Activated T-helper 2 cell treated with anti-CD3 and anti-CD28 coated beads, Interferon-gamma antibody, Interleukin-2, Interleukin-4, amounts not matched to agents 10 μg/mL and 5 μg/mL and 100 μg/mL, durations not matched to agents 14 hours and 24 hours and 36 hours (primary cell): ENCODE measurements around the gene EDN2. TPM values are rescaled to one million over a fixed set of nuclear protein-coding genes. Genes with fewer than 3 reads are reported as not detected.

Source experiments
- DNase-seq: peaks from one replicate; pipeline ENCODE4 v3.0.0; 2021; ENCODE audit warnings: low spot score
- H3K27ac Mint-ChIP-seq: one replicate; pipeline ENCODE4 v1.8.0; 2021; ENCODE audit warnings: mixed read lengths
- H3K27me3 Mint-ChIP-seq: one replicate; pipeline ENCODE4 v1.8.0; 2021; ENCODE audit warnings: low read depth, mixed read lengths
- H3K36me3 Mint-ChIP-seq: one replicate; pipeline ENCODE4 v1.8.0; 2021; ENCODE audit warnings: low read depth, mixed read lengths
- H3K4me1 Mint-ChIP-seq: one replicate; pipeline ENCODE4 v1.8.0; 2021; ENCODE audit warnings: low read depth, mixed read lengths
- H3K4me3 Mint-ChIP-seq: one replicate; pipeline ENCODE4 v1.8.0; 2021; ENCODE audit warnings: low read depth, mild to moderate bottlenecking, moderate library complexity, mixed read lengths
- H3K9me3 Mint-ChIP-seq: one replicate; pipeline ENCODE4 v1.8.0; 2021; ENCODE audit warnings: mixed read lengths
- intact Hi-C: fragments of 100-400 bp; cut with micrococcal nuclease; formaldehyde crosslinking; loops from one replicate; pipeline ENCODE4 v1.15.1; 2023
- total RNA-seq: library from RNA; stranded (reverse); gene quantifications from 2 replicates; pipeline ENCODE4 v1.2.3, GENCODE V29; 2022

Gene EDN2
- total RNA-seq, 1 donor from 2014 or later, result not detected

- no peaks in the 10 kb centered on the region for H3K4me1 Mint-ChIP-seq
- no peak overlapping the region for H3K27ac Mint-ChIP-seq
- H3K4me3 Mint-ChIP-seq, result no peak overlapping the region
- H3K9me3 Mint-ChIP-seq, result no peaks in the 10 kb centered on the region
- peaks cover 2% of the 10 kb centered on the region for H3K27me3 Mint-ChIP-seq
- intact Hi-C loops, result no loop called here
- no peaks in the 10 kb centered on the region for H3K36me3 Mint-ChIP-seq
- DNase-seq, result no peak
Measured at GRCh38 chr1:41456847-41457540, 27.5 kb downstream of the EDN2 start.

DNA sequence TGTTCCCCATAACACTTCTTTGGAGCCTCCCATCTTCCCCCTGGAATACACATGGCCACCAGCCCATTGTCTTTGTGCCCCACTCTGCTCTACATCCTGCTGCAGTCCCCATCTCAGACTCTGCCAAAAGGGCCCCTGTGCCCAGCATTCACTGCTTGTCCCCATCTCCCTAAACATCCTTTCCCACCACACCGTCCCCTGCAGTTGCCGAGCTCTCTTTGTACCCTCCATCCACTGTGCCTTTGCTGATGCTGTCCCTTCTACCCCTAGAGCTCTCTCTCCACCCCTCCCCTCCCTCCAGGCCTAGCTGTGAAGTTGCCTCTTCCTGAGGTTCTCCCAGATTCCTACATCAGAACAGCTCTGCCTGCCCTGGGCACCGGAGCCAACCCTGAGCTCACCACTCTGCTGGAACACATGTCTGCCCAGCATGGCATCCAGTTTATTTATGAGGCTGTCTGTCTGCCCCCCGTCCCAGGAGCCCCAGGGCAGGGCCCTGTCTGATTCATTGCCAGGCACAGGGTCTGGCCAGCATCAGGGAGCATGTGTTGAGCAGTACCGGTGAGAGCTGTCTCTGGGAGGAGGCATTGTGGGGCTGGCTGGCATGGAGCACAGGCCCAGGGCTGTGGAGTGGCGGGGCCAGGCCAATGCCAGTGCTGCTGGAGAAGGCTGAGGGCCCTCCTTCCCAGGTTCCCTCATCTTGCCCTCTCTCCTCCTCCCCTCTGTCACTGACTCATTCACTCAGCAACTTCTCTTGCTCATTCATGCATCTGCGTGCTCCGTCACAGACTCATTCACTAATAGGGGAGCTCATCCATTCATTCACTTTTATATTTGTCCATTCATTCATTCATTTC lies 28.8 kb downstream of the EDN2 start:
- intact Hi-C loops, result no loop called here
- Mint-ChIP-seq H3K4me3 (no peak overlapping the region), H3K36me3 (no peaks in the 10 kb centered on the region), H3K4me1 (no peaks in the 10 kb centered on the region), H3K27ac (no peak overlapping the region), H3K9me3 (no peaks in the 10 kb centered on the region), H3K27me3 (peaks cover 2% of the 10 kb centered on the region)
- no peak for DNase-seq

DNA sequence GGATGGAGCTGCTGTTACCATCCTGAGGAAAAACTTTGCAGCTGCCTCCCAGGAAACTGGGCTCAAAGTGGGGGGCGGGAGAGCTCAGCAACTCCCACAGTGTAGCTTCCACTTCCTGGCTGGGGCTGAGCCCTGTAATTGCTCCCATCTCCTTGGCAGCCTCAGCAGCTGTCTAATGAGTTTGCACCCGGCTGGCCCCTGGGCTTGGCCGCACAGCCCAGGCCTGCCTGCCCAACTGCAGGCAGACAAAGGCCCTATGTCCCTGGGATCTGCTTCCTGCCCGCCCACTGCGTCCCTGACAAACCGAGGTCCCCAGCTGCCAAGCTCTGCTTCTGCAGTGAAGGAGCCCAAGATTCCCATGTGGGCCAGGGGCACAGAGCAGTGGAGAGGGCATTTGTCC lies 30.1 kb downstream of the EDN2 start:
- H3K4me1 Mint-ChIP-seq, result no peaks in the 10 kb centered on the region
- intact Hi-C loops, result no loop called here
- no peak overlapping the region for H3K27ac Mint-ChIP-seq
- H3K9me3 Mint-ChIP-seq, result no peaks in the 10 kb centered on the region
- no peak overlapping the region for H3K4me3 Mint-ChIP-seq
- no peaks in the 10 kb centered on the region for H3K36me3 Mint-ChIP-seq
- H3K27me3 Mint-ChIP-seq, result no peaks in the 10 kb centered on the region
- DNase-seq, result no peak

GRCh38 chr1:41452704-41453290 lies 31.7 kb downstream of the EDN2 start:
- DNase-seq, result no peak
- Mint-ChIP-seq H3K36me3 (no peaks in the 10 kb centered on the region), H3K4me3 (no peak overlapping the region), H3K27me3 (no peaks in the 10 kb centered on the region), H3K9me3 (no peaks in the 10 kb centered on the region), H3K27ac (no peak overlapping the region), H3K4me1 (no peaks in the 10 kb centered on the region)
- intact Hi-C loops, result no loop called here

DNA sequence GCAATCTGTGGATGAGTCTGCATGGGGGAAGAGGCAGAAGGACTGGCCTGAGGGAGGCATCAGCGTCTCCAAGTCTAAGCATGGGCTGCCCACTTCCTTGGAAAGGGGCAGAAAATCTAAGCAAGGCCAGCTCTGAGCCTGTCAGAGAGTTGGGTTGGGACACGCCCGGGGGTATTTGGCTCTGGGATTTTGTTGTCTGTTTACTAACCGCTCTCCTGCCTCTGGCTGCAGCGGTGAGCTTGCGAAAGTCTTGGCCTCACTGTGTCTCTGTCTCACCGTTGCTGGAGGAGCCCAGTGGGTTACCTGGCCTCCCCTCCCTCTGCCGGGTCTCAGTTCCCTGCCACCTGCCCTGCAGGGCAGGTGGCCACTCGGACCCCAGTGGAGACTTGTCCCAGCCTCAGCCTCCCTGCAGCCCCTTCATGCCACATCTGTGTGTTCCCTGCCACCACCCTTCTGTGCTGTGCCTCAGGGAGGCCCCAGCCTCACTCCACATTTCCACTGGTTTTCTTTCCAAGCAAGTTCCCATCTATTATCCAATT lies 33.7 kb downstream of the EDN2 start:
- no peak overlapping the region for H3K4me3 Mint-ChIP-seq
- no peaks in the 10 kb centered on the region for H3K36me3 Mint-ChIP-seq
- no peak overlapping the region for H3K27ac Mint-ChIP-seq
- H3K27me3 Mint-ChIP-seq, result no peaks in the 10 kb centered on the region
- H3K4me1 Mint-ChIP-seq, result no peaks in the 10 kb centered on the region
- DNase-seq, result no peak
- H3K9me3 Mint-ChIP-seq, result no peaks in the 10 kb centered on the region
- intact Hi-C loops, result no loop called here

GRCh38 chr1:41449326-41449921 lies 35.1 kb downstream of the EDN2 start:
- H3K27ac Mint-ChIP-seq, result no peak overlapping the region
- intact Hi-C loops, result no loop called here
- no peaks in the 10 kb centered on the region for H3K36me3 Mint-ChIP-seq
- H3K27me3 Mint-ChIP-seq, result no peaks in the 10 kb centered on the region
- DNase-seq, result no peak
- no peaks in the 10 kb centered on the region for H3K4me1 Mint-ChIP-seq
- H3K4me3 Mint-ChIP-seq, result no peak overlapping the region
- H3K9me3 Mint-ChIP-seq, result peaks cover 7% of the 10 kb centered on the region

DNA sequence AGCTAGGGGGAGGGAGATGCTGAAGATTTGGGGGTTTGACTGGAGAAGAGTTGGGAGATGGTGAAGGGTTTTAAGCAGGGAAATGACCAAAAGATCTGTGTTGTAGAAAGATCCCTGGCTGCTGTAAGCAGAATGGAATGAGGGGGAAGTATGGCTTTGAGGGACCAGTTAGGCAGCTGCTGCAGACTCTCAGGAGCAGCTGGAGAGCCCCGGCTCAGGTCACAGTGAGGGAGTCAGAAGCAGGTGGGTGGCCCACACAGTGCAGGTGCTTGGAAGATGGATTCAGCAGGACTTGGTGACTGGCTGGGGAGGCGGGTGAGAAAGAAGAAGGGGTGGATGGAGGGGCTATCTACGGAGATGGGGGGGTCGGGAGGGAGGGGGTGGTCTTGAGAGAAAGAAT lies 35.7 kb downstream of the EDN2 start:
- DNase-seq, result no peak
- intact Hi-C loops, result no loop called here
- Mint-ChIP-seq H3K4me3 (no peak overlapping the region), H3K36me3 (no peaks in the 10 kb centered on the region), H3K4me1 (no peaks in the 10 kb centered on the region), H3K27me3 (no peaks in the 10 kb centered on the region), H3K27ac (no peak overlapping the region), H3K9me3 (peaks cover 9% of the 10 kb centered on the region)

DNA sequence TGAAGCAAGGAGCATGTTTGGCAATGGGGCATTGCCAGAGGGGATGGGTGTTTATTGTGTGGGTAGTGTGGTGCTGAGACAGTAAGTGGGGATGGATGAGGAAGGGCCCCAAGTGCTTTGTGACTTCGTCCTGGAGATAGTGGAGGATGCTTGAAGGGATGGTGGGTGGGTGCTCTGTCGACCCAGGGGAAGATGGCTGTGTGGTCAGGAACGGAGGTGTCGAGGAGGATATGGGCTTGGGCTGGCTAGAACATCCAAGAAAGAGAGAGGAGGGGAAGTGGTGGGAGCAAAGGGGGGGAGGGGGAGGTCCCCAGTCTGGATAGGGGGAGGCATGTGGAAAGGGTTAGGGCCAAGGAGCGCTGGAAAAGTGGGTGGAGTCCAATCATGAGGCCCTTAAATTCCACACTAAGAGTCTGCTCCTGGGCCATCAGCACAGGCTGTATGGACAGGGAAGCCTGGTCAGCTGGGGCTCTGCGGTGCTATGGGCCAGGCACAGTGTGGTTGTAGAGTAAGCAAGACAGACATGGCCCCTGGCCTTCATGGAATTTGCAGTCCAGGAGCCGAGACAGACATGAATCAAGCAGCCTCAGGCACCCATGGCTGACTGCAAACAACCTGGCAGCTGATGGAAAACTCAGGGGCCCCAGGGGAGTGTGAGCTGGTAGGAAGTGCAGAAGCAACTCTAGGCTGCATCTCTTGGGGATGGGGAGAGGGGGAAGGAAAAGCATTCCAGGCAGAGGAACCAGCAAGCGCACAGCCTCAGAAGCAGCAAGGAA lies 36.3 kb downstream of the EDN2 start:
- intact Hi-C loops, result no loop called here
- no peaks in the 10 kb centered on the region for H3K4me1 Mint-ChIP-seq
- peaks cover 14% of the 10 kb centered on the region for H3K9me3 Mint-ChIP-seq
- no peak overlapping the region for H3K4me3 Mint-ChIP-seq
- H3K27me3 Mint-ChIP-seq, result no peaks in the 10 kb centered on the region
- H3K27ac Mint-ChIP-seq, result no peak overlapping the region
- no peak for DNase-seq
- H3K36me3 Mint-ChIP-seq, result no peaks in the 10 kb centered on the region

DNA sequence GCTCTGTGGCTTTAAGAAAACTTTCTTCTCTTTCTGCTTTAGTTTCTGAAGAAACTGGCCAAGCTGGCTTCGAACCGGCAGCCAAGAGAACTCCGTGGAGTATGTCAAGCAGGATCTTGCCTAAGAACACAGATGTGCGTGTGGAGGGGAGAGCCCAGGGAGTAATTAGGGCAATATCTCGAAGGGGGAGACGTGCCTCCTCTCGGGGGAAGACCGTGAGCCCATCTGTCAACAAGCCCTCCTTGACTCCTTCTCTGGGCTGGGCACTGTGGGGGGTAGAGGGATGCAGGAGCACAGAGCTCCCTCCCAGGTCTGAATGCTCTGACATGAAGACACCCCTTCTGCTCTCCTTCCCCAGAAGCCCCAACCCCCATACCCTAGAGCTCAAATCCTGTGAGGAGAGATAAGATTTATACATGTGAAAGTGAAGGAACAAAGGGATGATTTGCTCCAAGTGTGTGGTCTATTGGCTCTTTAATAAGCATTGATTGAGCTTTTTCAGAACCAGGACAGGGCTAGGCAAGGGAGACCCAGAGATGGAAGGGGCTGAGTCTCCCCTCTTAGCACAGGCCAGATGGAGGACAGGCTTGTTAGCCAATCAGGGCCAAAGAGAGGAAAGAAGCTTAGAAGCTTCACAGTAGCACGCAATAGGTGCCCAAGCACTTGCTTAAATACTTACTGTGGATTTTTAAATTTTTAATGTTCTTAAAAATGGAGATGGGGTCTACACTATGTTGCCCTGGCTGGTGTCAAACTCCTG lies 37.5 kb downstream of the EDN2 start:
- DNase-seq, result no peak
- H3K27me3 Mint-ChIP-seq, result no peaks in the 10 kb centered on the region
- no peak overlapping the region for H3K4me3 Mint-ChIP-seq
- H3K27ac Mint-ChIP-seq, result no peak overlapping the region
- no peaks in the 10 kb centered on the region for H3K4me1 Mint-ChIP-seq
- H3K36me3 Mint-ChIP-seq, result no peaks in the 10 kb centered on the region
- H3K9me3 Mint-ChIP-seq, result peaks cover 15% of the 10 kb centered on the region
- intact Hi-C loops, result no loop called here

- no peak for DNase-seq
- no peaks in the 10 kb centered on the region for H3K36me3 Mint-ChIP-seq
- intact Hi-C loops, result no loop called here
- peaks cover 15% of the 10 kb centered on the region for H3K9me3 Mint-ChIP-seq
- no peaks in the 10 kb centered on the region for H3K4me1 Mint-ChIP-seq
- H3K27me3 Mint-ChIP-seq, result peaks cover 4% of the 10 kb centered on the region
- no peak overlapping the region for H3K27ac Mint-ChIP-seq
- H3K4me3 Mint-ChIP-seq, result no peak overlapping the region
Measured at GRCh38 chr1:41444785-41445184, 39.7 kb downstream of the EDN2 start.

DNA sequence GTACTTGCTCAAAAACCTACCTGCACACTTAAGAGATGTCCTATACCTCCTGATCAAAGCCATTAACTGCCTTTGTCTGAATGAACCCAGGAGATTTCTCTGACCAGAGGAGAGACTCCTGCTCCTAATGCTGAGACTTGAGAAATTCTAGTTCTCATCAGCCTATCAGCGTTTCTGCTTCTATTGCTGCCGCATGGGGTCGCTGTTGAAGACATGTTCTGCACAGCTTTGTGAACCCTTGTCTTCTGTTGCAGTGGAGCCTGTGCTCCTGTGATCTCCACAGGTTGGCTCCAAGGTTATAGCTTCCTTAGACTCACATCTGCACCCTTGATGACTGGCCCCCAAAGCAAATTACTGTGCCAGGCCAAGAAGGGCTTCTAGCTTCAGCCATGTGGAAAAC lies 40.2 kb downstream of the EDN2 start:
- no peaks in the 10 kb centered on the region for H3K36me3 Mint-ChIP-seq
- no peak overlapping the region for H3K27ac Mint-ChIP-seq
- H3K9me3 Mint-ChIP-seq, result peaks cover 15% of the 10 kb centered on the region
- DNase-seq, result no peak
- intact Hi-C loops, result no loop called here
- no peak overlapping the region for H3K4me3 Mint-ChIP-seq
- peaks cover 5% of the 10 kb centered on the region for H3K27me3 Mint-ChIP-seq
- no peaks in the 10 kb centered on the region for H3K4me1 Mint-ChIP-seq
